KOPT-K1 (cell line): ENCODE data around the gene CISD3.

Source experiments
- H3K27ac ChIP-seq: fragments of 200-600 bp; sonication (generic); 2 replicates; pipeline ENCODE4 v1.5.1; 2016; ENCODE audit warnings: antibody characterized with exemption, mild to moderate bottlenecking, low read depth, low read length; ENCODE audit not compliant: poor library complexity, severe bottlenecking
- H3K36me3 ChIP-seq: fragments of 200-600 bp; sonication (generic); 2 replicates; pipeline ENCODE4 v1.5.1; 2017; ENCODE audit warnings: antibody characterized with exemption, mild to moderate bottlenecking, low read length, moderate library complexity; ENCODE audit not compliant: insufficient read depth
- H3K9me3 ChIP-seq: fragments of 200-600 bp; sonication (generic); 2 replicates; pipeline ENCODE4 v1.5.1; 2017; ENCODE audit warnings: antibody characterized with exemption, low read length, mild to moderate bottlenecking; ENCODE audit not compliant: insufficient read depth, poor library complexity, severe bottlenecking

The CISD3 gene

DNA sequence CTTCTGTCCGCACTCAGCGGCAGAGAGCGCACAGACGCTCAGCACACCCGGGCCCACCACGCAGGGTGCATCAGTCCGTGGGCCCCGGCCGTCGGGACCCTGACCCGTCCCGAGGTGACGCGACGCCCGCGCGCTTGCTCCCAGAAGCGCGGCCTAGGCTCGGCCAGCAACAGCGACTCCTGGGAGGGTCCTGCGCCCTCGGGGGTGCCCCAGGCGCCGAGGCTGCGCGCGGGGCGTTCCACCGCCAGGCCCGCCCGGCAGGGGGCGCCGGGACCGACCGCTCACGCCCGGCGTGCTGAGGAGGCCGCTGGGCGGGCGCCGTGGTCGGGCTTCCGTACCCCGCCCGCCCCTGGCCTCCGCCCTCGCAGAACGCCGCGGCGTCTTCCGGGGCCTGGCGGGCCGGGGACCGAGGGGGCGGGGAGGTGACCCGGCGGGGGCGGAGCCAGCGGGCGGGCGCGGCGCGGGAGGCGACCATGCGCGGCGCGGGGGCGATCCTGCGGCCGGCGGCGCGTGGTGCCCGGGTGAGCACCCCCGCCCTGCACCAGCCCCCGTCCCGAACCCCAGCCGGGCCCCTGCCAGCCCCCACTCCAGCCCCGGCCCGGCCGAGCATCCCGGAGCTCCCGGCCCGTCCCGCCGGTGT is at the start of gene CISD3:
TSS of gene CISD3 (plus strand) at position 456 of the 640 bp plus-strand sequence. CDS start at position 474, 18 bp downstream.
- Histone ChIP-seq H3K9me3 (no peaks in the 10 kb centered on the region), H3K36me3 (peaks cover 30% of the 10 kb centered on the region), H3K27ac (peak within 1 kb of the TSS; percentile 98)

DNA sequence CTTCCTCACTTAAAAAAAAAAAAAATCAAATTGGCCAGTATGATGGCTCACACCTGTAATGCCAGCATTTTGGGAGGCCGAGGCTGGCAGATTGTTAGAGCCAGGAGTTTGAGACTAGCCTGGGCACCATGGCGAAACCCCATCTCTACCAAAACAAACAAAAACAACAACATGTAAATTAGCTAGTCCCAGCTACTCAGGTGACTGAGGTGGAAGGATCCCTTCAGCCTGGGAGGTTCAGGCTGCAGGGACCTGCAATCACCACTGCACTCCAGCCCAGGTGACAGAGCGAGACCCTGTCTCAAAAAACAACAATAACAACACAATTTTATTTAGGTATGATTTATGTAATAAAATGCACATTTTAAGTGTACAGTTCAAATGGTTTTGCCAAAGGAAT is 49.0 kb upstream of the CISD3 start:
- Histone ChIP-seq H3K36me3 (no peaks in the 10 kb centered on the region), H3K9me3 (no peaks in the 10 kb centered on the region), H3K27ac (no peak overlapping the region)

GRCh38 chr17:38685491-38685890 is 44.6 kb upstream of the CISD3 start:
- Histone ChIP-seq H3K27ac (no peak overlapping the region), H3K36me3 (no peaks in the 10 kb centered on the region), H3K9me3 (no peaks in the 10 kb centered on the region)

DNA sequence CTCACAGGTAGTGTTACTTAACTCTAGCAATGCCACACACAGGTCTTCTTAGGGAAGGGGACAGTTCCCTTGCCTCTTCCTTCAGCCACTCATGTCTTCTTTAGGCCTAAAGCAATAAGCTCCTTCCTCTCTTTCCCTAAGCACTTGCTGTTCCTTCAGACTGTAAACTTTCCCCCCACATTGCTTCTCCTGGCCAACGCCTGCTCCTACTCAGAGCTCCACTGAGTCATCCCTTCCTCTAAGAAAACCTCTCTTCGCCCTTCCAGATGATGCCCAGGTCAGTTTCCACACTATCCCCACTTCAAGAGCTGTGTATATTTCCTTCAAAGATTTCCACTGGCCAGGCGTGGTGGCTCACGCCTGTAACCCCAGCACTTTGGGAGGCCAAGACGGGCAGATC is 42.9 kb upstream of the CISD3 start:
- Histone ChIP-seq H3K9me3 (no peaks in the 10 kb centered on the region), H3K27ac (no peak overlapping the region), H3K36me3 (no peaks in the 10 kb centered on the region)

- Histone ChIP-seq H3K9me3 (no peaks in the 10 kb centered on the region), H3K36me3 (no peaks in the 10 kb centered on the region), H3K27ac (no peak overlapping the region)
Observed at GRCh38 chr17:38690386-38690785, 39.8 kb upstream of the CISD3 start.

GRCh38 chr17:38691154-38691553 is 39.0 kb upstream of the CISD3 start:
- Histone ChIP-seq H3K27ac (no peak overlapping the region), H3K9me3 (no peaks in the 10 kb centered on the region), H3K36me3 (no peaks in the 10 kb centered on the region)

- Histone ChIP-seq H3K9me3 (no peaks in the 10 kb centered on the region), H3K27ac (no peak overlapping the region), H3K36me3 (no peaks in the 10 kb centered on the region)
Observed at GRCh38 chr17:38693700-38694329, 36.3 kb upstream of the CISD3 start.

- Histone ChIP-seq H3K9me3 (no peaks in the 10 kb centered on the region), H3K27ac (no peak overlapping the region), H3K36me3 (no peaks in the 10 kb centered on the region)
Observed at GRCh38 chr17:38697061-38697820, 32.9 kb upstream of the CISD3 start.

GRCh38 chr17:38698760-38699159 is 31.4 kb upstream of the CISD3 start:
- Histone ChIP-seq H3K36me3 (no peaks in the 10 kb centered on the region), H3K27ac (no peak overlapping the region), H3K9me3 (no peaks in the 10 kb centered on the region)

DNA sequence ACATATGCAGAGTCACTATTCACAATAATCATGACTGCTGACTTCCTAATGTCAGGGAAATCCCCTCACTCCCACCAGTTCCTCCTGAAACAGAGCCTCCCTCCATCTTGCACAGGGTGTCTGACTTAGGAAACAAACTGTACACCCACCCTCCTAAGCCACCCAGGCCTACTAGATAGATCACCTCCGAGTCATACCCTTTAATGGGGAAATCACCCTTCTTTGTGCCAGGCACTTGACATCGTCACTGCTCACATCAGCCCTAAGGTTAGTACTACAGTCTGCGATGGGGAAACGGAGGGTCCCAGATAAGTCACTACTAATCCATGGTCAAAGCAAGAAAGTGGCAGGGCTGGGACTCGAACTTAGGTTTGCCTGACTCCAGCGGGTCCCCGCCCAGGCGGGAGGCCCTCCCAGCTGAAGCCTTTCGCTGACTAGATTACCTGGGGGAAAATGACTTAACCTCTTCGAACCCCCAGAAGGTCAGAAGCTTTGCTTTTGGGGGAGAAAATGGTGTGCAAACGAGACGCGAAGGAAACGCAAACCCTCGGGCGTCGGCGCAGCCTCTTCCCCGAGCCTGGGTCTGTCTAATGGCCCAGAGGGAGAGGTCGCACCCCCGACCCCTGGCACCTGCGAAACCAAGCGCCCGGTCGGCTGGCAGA is 28.5 kb upstream of the CISD3 start:
- H3K9me3 ChIP-seq = no peaks in the 10 kb centered on the region
- no peaks in the 10 kb centered on the region for H3K36me3 ChIP-seq
- peak overlapping the region; percentile 97 for H3K27ac ChIP-seq

- Histone ChIP-seq H3K9me3 (no peaks in the 10 kb centered on the region), H3K36me3 (peaks cover 3% of the 10 kb centered on the region; the same call in 1 of the 2 replicates), H3K27ac (peak overlapping the region; percentile 97)
Observed at GRCh38 chr17:38702166-38702915, 27.8 kb upstream of the CISD3 start.

DNA sequence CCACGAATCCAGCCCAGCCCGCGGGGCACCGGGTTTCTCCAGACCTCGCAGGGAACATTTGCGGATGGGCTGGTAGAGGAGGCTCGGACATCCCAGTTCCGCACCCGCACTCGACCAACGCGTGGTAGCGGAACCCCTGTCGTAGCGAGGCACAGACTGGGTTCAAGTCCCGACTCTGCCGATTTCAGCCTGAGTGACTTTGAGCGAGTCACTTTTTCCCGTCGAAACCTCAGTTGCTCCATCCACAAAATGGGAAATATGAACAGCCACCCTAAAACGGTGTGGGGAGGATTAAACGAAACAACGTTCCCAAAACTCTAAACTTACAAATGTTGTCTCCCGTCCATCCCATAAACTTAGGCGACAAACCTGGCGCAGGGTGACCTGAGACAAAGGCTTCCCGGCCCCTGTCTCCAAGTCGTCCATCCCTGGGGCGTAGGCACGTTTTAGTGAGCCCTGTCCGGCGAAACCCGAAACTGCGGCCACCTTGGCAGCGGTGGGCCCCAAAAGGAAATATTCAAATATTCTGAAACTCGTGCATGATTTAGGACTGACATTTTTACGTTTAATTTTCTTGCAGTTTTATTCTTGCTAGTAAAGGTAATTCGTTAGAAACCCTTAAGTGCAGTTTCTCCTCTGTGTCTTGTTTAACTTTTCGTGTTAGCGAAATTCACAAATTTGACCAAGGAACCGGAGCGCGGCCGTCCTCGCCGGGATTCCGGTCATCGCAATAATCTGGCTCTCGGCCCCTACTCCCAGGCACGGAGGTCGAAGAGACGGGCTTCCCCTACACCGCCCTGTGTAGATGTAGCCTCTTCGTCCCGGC is 27.0 kb upstream of the CISD3 start:
- Histone ChIP-seq H3K9me3 (no peaks in the 10 kb centered on the region), H3K27ac (peak overlapping the region; percentile 97), H3K36me3 (peaks cover 11% of the 10 kb centered on the region; the same call in 1 of the 2 replicates)

- no peaks in the 10 kb centered on the region for H3K9me3 ChIP-seq
- H3K36me3 ChIP-seq = peaks cover 19% of the 10 kb centered on the region
- peak overlapping the region; percentile 97 for H3K27ac ChIP-seq
Observed at GRCh38 chr17:38703742-38704605, 26.2 kb upstream of the CISD3 start.
